ENCODE measurements around the gene ZNF516. TPM values are rescaled to one million over a fixed set of nuclear protein-coding genes. Genes with fewer than 3 reads are reported as not detected.
A peak's percentile ranks its signal among the peaks of the same experiment; 100 is the strongest.

ZNF516 gene
- total RNA-seq, 1 donor from 2014 or later: 53.5 TPM

DNA sequence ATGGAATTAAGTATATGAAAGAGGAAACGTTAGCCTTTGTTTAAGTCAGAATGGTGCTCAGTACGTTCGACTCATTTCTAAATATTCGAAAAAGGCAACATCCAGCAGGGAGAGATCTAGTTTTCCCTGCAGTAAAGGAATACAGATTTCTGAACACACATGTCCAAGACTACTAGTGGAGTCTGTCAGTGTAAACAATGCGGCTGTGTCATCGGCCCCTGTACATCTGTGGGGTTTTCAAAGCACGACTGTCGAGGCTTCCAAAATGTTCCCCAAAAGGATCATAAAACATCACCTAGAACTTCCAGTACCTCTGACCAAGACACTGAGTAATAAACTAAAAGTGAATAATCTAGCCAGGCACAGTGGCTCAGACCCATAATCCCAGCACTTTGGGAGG, 112.8 kb downstream of the ZNF516 start:
- ATAC-seq: peak; percentile 60
- intact Hi-C loops (cut with DNase I): no loop called here
- no peak for DNase-seq (ENCODE audit: low spot score)

DNA sequence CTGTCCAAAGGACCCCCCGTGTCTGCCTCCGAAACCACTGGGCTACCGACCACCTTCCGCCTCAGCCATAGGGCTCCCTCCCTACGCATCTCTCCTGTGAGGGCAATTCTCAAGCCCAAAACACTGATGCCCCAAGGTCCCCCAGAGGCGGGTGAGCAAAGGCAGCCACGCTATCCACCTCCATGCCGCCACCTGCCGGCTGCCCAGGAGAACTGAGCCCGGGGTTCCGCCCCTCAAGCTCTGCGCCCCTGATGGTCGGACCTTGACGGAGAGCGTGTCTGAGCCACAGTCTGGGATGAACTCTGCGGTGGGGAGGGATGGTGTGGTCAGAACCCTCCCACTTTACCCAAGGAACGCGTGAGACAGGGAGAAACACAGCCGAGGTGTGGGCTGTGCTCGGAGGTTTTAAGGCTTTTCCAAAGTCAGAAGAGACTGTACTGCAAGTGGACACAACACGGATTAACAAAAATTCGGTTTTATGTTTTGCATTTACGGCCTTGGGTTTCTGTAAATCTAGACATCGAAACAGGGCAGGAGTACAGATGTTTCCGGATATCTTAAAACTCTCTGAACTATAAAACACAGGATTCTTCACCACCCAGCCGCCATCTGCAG, 114.1 kb downstream of the ZNF516 start:
- peak; percentile 52 for DNase-seq (ENCODE audit: low spot score)
- intact Hi-C loops (cut with DNase I): no loop called here
- no peak for ATAC-seq

GRCh38 chr18:76380127-76380729, 114.8 kb downstream of the ZNF516 start:
- DNase-seq (ENCODE audit: low spot score) (peak; percentile 45), ATAC-seq (no peak)
- intact Hi-C loops (cut with DNase I): no loop called here

DNA sequence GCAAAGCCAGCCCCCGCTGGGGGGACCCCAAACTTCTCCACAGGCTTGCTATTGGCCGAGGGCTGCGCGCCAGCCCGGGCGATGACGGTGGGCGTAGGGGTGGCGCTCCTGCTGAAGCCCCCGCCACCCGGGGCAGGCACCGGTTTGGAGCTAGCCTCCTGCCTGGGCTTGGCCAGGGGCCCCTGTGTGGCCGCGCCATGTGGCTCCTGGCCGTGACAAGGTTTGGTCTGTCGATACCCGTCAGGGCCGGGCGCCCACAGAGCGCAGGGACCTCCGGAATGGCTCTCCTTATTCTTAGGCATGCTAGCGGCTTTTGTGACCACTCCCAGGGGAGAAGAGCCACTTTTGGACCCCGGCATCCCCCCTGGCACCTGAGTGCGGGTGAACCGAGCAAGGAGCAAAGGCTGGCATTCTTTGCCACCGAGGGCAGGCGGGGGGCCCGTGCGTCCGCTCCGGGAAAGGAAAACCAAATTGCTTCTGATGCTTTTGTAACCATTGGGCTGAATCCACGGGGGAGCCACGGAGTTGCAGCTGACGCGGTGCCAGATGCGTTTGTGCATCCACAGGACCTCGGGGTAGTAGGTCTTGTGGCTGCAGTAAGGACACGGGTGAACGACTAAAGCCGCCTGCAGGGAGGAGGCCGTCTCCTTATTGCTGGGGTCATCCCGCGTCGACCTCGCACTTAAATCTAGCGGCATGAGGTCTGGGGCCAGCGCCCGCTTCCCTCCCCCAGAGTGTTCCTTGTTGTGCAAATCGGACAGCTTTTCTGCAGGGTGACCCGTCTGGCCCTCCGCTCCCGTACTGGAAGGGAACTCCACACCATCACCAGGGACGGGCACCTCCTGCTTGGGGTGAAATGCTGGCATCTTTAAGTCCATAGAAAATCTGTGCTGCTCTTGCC, 115.6 kb downstream of the ZNF516 start:
- intact Hi-C loops (cut with DNase I): no loop called here
- no peak for ATAC-seq
- peak; percentile 53 for DNase-seq (ENCODE audit: low spot score)

DNA sequence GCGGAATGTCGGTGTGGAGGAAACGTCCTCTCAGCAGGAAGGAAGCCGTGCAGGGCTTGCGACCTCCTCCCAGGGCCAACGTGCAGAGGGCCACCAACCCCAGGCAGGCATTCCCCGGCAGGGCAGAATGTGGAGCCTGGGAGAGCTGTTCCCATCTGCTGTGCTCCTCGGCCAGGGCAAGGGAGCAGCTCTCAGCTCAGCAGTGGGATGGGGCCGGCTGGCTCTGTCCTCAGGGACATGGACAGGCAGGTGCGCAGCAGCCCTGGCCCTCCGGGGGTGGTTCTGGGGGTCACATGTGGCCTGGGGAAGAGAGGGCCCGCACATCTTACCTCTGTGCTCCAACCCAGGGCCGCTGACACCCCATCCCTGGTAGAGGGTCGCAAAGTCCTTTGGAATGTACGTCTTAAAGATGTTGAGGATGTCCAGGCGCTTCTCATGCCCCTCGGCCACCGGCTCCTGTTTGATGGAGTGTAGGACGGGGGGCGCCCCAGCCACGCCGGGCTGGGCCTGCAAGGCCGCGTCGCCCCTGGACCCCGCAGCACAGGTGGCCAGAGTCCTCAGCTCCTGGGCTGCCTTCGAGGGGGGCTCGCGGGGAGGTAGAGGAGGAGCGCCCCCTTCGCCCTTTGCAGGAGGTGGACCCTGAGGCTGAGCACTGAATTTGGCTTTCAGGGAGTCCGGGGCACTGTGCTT, 116.4 kb downstream of the ZNF516 start:
- ATAC-seq: no peak
- DNase-seq (ENCODE audit: low spot score): peak; percentile 42
- intact Hi-C loops (cut with DNase I): no loop called here

- intact Hi-C loops (cut with DNase I): no loop called here
- DNase-seq (ENCODE audit: low spot score) (peak; percentile 54), ATAC-seq (no peak)
These were observed 117.7 kb downstream of the ZNF516 start for GRCh38 chr18:76377359-76377756.

DNA sequence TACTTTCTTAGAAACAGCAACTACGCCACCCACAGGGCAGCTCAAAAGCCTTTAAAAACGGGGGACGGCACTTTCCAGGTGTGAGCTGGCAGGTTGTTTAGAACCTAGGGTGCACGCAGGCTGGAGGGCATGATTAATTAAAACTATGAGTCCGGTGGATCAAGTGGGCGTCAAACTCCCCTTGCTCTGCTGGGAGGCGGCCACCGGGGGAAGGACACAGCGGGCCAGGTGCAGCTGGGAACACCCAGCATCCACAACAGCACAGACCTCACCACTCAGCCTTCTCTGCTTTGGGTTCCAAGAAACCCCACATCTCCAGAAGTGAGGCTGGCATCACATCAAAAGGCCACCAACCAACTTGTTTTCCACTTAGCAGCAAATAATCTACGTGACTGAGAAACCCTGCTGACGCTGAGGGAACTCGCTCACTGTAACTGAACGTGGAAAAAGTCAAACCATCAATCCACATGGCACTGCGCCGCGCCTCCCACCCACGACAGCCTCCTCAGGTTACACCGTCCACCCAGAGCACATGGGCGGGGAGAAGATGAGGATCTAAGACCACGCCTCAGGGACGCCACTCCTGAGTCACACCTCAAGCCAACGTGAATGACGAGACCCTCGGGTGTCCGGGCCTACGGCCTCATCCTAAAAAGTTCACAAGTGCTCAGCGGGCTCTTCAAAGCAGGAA, 118.2 kb downstream of the ZNF516 start:
- intact Hi-C loops (cut with DNase I): no loop called here
- peak; percentile 51 for DNase-seq (ENCODE audit: low spot score)
- no peak for ATAC-seq

- ATAC-seq (no peak), DNase-seq (ENCODE audit: low spot score) (no peak)
- intact Hi-C loops (cut with DNase I): no loop called here
These were observed 118.8 kb downstream of the ZNF516 start for GRCh38 chr18:76376225-76376624.

DNA sequence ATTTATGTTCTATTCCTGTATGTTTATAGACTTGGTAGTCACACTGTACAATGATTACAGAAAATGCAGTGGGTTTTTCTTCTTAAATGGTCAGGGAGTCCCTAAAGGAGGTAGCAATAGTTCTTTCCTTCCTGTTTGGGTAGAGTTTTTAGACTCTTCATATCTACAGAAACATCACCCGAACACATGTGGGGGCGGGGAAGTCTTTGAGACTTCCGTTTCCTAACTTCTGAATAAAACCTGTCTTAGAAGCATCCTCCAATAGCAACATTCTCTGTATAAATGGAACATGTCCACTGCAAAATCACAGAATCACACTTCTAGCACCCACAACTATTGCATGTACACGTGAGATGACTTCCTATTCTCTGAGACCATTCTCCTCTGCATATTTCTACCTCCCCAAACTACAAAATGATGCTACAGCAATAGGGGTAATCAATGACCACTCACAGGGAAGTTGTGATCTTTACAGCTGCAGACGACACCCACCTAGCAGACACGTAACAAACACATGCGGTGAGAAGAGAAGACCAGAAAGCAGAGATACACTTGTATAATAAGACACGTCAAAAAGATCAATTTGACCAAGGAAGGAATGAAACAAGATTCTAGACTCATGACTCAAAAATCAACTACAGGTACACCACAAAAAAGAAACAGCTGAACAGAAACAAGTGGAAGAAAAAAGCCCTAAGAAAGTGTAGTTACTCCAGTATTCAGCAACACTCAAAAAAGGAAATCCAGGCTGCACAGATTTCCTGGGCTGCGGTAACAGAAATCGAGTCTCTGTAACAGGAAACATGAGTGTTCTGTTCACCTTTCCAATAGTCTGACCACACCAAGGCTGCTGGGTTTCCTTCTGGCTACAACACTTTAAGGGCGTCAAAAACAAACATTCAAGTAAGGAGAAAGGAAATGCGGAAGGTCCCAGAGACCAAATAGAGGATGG, 120.4 kb downstream of the ZNF516 start:
- ATAC-seq (no peak), DNase-seq (ENCODE audit: low spot score) (peak; percentile 8)
- intact Hi-C loops (cut with DNase I): no loop called here

GRCh38 chr18:76373297-76373696, 121.7 kb downstream of the ZNF516 start:
- ATAC-seq (no peak), DNase-seq (ENCODE audit: low spot score) (no peak)
- intact Hi-C loops (cut with DNase I): no loop called here

- DNase-seq (ENCODE audit: low spot score) (peak; percentile 55), ATAC-seq (peak; percentile 16)
- intact Hi-C loops (cut with DNase I): no loop called here
These were observed 123.5 kb downstream of the ZNF516 start for GRCh38 chr18:76371301-76372203.

DNA sequence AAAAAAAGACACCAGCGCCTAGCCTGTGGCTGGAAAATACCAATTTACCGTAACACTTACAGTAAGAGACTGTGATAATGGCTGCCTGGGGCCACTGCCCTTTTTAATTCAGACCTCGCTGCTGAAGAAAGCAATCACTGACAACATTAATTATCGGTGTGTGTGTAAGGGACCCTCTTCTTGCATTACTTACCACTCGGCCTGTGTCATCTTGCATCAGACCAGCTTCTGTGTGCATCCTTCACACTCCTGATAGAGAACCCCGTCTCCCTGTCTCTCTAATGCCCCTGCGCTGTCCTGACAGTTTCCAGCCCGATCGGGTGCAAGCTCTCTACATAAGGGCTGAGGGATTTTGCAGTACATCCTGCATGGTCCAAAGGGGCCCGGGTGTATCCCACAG, 124.4 kb downstream of the ZNF516 start:
- intact Hi-C loops (cut with DNase I): no loop called here
- peak; percentile 13 for DNase-seq (ENCODE audit: low spot score)

DNA sequence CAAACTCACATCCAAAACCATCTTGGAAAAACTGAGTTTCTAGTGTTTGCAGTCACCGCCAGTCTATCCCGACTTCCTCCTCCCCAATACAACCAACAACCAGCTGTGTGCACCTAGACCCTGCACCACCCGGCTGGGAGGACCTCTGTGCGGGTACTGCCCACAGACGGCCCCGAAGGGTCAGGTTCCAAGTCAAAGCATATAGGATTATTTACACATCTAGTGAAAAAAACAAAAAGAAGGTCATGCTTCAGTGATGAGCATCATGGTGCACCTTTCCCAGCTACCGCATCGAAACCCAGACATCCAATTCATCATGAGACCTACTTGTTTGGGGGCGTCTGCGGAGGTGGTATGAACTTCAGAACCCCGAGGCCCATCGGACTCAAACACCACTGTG, 124.8 kb downstream of the ZNF516 start:
- DNase-seq (ENCODE audit: low spot score): peak; percentile 21
- no peak for ATAC-seq
- intact Hi-C loops (cut with DNase I): no loop called here

More for the DNA sequence above, 124.4 kb downstream of the ZNF516 start:
- no peak for ATAC-seq

- intact Hi-C loops (cut with DNase I): no loop called here
- peak; percentile 30 for DNase-seq (ENCODE audit: low spot score)
- no peak for ATAC-seq
These were observed 125.3 kb downstream of the ZNF516 start for GRCh38 chr18:76369791-76370190.

- DNase-seq (ENCODE audit: low spot score) (no peak), ATAC-seq (no peak)
- intact Hi-C loops (cut with DNase I): no loop called here
These were observed 126.1 kb downstream of the ZNF516 start for GRCh38 chr18:76368976-76369375.

DNA sequence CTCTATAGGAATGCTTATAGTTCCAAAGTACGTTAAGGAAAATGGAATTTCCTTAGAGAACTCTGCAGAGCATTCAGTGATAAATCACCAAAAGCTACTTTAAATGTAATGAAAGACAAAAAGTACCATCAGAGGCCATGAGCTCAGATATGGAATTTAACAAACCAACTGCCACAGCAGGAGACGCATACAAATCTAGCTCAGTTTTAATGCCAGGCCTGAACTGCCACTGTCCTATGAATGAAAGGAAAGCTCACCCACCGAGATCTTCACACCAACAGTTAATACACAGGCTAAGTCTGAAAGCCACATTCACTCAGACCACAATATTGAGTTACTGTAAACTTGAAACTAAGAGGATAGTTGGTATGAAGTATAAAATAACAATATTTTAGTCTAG, 126.8 kb downstream of the ZNF516 start:
- ATAC-seq (no peak), DNase-seq (ENCODE audit: low spot score) (no peak)
- intact Hi-C loops (cut with DNase I): no loop called here

Measured in sciatic nerve (tissue), 2 donors.